ENCODE results near the gene C6orf120.

Gene C6orf120

GRCh38 chr6:169666441-169666840 is 35.5 kb upstream of the C6orf120 start:
- TF ChIP-seq, protein P1, sequence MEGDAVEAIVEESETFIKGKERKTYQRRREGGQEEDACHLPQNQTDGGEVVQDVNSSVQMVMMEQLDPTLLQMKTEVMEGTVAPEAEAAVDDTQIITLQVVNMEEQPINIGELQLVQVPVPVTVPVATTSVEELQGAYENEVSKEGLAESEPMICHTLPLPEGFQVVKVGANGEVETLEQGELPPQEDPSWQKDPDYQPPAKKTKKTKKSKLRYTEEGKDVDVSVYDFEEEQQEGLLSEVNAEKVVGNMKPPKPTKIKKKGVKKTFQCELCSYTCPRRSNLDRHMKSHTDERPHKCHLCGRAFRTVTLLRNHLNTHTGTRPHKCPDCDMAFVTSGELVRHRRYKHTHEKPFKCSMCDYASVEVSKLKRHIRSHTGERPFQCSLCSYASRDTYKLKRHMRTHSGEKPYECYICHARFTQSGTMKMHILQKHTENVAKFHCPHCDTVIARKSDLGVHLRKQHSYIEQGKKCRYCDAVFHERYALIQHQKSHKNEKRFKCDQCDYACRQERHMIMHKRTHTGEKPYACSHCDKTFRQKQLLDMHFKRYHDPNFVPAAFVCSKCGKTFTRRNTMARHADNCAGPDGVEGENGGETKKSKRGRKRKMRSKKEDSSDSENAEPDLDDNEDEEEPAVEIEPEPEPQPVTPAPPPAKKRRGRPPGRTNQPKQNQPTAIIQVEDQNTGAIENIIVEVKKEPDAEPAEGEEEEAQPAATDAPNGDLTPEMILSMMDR (conservative IDR thresholded peaks at IDR 0.05; ENCODE audit: control insufficient read depth, insufficient read depth, low read depth, low read length) = no peak
- H3K4me3 ChIP-seq (ENCODE audit: control insufficient read depth, low read depth, low read length) = no peak overlapping the region
- DNase-seq (ENCODE audit: low read depth) = no peak

DNA sequence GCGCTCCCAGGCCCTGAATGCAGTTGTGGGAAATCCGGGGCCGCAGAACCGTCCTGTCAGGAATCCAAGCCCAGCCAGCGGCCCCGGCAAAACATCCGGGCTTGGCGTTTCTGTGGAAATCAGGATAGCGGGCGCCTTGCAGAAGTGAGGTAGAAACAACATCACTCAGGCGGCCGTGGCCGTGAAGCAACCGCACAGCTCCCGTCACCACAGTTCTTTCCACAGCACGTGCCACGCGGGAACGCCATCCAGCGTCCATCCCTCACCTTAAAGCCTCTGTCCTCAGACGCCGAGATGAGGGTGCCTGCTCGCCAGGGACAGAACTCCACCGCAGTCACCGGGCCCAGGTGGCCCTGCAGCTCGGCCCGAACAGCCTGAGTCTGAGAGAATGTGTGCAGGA is 34.2 kb upstream of the C6orf120 start:
- H3K4me3 ChIP-seq (ENCODE audit: control insufficient read depth, low read depth, low read length) = no peak overlapping the region
- TF ChIP-seq, protein P1 (conservative IDR thresholded peaks at IDR 0.05; ENCODE audit: control insufficient read depth, insufficient read depth, low read depth, low read length) = no peak
- DNase-seq (ENCODE audit: low read depth) = no peak

- TF ChIP-seq, protein P1 (conservative IDR thresholded peaks at IDR 0.05; ENCODE audit: control insufficient read depth, insufficient read depth, low read depth, low read length) = no peak
- no peak for DNase-seq (ENCODE audit: low read depth)
- no peak overlapping the region for H3K4me3 ChIP-seq (ENCODE audit: control insufficient read depth, low read depth, low read length)
These were observed 33.6 kb upstream of the C6orf120 start for GRCh38 chr6:169668203-169668847.

GRCh38 chr6:169669147-169669546 is 32.8 kb upstream of the C6orf120 start:
- DNase-seq (ENCODE audit: low read depth) = no peak
- TF ChIP-seq, protein P1 (conservative IDR thresholded peaks at IDR 0.05; ENCODE audit: control insufficient read depth, insufficient read depth, low read depth, low read length) = no peak
- H3K4me3 ChIP-seq (ENCODE audit: control insufficient read depth, low read depth, low read length) = no peak overlapping the region

DNA sequence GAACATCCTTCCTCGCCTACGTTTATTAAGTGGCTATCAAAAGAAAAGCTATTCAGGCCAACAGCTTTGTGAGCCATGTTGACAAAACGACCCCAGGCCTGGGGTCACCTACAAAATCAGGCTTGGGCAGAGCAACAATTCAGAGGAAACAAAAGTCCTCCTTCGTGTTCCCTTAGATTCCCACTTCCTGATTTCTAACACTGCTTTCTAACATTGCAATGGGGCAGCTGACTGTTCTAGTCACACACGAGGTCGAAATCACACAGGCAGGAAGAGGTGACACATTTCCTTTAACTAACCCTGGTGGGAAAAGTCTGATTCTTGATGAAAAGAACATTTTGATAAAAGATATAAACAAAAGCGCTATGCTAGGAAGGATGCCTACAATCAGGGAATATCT is 32.0 kb upstream of the C6orf120 start:
- peak; percentile 25 for DNase-seq (ENCODE audit: low read depth)

DNA sequence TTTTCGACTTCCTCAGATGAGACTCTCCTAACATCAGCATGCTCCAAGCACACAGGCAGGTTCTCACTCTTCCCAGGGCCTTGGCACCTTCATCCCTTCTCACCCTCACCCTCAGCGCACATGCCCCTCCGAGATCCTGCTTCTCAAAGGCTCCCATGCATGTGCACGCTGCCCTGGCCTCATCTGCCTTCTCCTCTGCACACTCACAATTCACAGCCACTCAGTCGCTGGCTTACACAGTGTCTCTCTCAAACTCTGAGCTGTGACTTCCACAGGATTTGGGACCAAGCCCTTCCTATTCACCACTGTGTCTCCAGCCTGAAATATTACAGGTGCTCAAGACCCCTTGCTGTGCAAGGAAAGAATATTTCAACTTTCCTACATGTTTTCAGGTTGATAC is 30.4 kb upstream of the C6orf120 start:
- TF ChIP-seq, protein P1 (conservative IDR thresholded peaks at IDR 0.05; ENCODE audit: control insufficient read depth, insufficient read depth, low read depth, low read length) = no peak
- no peak for DNase-seq (ENCODE audit: low read depth)
- H3K4me3 ChIP-seq (ENCODE audit: control insufficient read depth, low read depth, low read length) = no peak overlapping the region

More for the DNA sequence above, 32.0 kb upstream of the C6orf120 start:
- H3K4me3 ChIP-seq (ENCODE audit: control insufficient read depth, low read depth, low read length) = no peak overlapping the region
- TF ChIP-seq, protein P1 (conservative IDR thresholded peaks at IDR 0.05; ENCODE audit: control insufficient read depth, insufficient read depth, low read depth, low read length) = no peak

DNA sequence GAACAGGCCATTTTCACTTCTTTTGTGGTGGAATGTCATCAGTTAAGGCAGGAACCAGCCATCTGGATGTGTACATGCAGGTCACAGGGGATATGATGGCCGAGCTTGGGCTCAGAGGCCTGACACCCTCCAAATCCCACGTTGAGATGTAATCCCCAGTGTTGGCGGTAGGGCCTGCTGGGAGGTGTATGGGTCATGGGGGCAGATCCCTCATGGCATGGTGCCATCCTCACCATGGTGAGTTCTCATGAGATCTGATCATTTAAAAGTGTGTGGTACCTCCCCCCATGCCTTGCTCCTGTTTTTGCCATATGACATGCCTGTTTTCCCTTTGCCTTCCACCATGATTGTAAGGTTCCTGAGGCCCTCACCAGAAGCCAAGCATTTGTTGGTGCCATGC is 26.9 kb upstream of the C6orf120 start:
- TF ChIP-seq, protein P1 (conservative IDR thresholded peaks at IDR 0.05; ENCODE audit: control insufficient read depth, insufficient read depth, low read depth, low read length) = no peak
- no peak overlapping the region for H3K4me3 ChIP-seq (ENCODE audit: control insufficient read depth, low read depth, low read length)
- no peak for DNase-seq (ENCODE audit: low read depth)
